A549 (cell line): ENCODE measurements around the gene LRRC28.

ENCODE experiments used
- CBX2 ChIP-seq: fragments of 200-600 bp; sonication (generic); IDR thresholded peaks from 2 replicates; pipeline ENCODE4 v1.6.1; 2016; ENCODE audit warnings: low read depth, mild to moderate bottlenecking, borderline replicate concordance
- CHD2 ChIP-seq: fragments of 150-350 bp; IDR thresholded peaks from 2 replicates; pipeline ENCODE4 v1.6.1; 2014; ENCODE audit warnings: low read length; ENCODE audit not compliant: partially characterized antibody
- CTCF ChIP-seq: fragments of >200 bp; sonication (Bioruptor Twin); formaldehyde crosslinking; IDR thresholded peaks from 3 replicates; pipeline ENCODE4 v1.5.1; 2016
- ESRRA ChIP-seq: fragments of 150-350 bp; IDR thresholded peaks from 2 replicates; pipeline ENCODE4 v1.6.1; 2014; ENCODE audit warnings: mild to moderate bottlenecking, low read length, borderline replicate concordance
- FOSL2 ChIP-seq, 2 experiments: fragments of 450-650 bp in 1 of 2; fragments of >200 bp in 1 of 2; sonication (Bioruptor Twin) in 1 of 2; formaldehyde crosslinking; IDR thresholded peaks; 2 replicates each; pipeline versions ENCODE4 v1.5.0 to v1.6.1; 2016 to 2020; ENCODE audit warnings: mild to moderate bottlenecking in 1 of 2, moderate library complexity in 1 of 2
- JUNB ChIP-seq: fragments of >200 bp; sonication (Bioruptor Twin); formaldehyde crosslinking; IDR thresholded peaks from 2 replicates; pipeline ENCODE4 v1.6.1; 2016
- MAZ ChIP-seq: fragments of 150-350 bp; IDR thresholded peaks from 2 replicates; pipeline ENCODE4 v1.6.1; 2014; ENCODE audit warnings: antibody characterized with exemption, low read depth, low read length, borderline replicate concordance
- MYC ChIP-seq: IDR thresholded peaks from 2 replicates; pipeline ENCODE4 v1.6.1; 2012; ENCODE audit warnings: mild to moderate bottlenecking, inconsistent platforms, low read length, improper control_type of control experiment, borderline replicate concordance
- RCOR1 ChIP-seq: fragments of 150-350 bp; IDR thresholded peaks from 2 replicates; pipeline ENCODE4 v1.6.1; 2014; ENCODE audit warnings: antibody characterized with exemption, low read length, low read depth
- TF ChIP-seq, protein P1 (sequence below): IDR thresholded peaks from 2 replicates; pipeline ENCODE4 v1.6.1; 2012

- TF ChIP-seq, protein P1, sequence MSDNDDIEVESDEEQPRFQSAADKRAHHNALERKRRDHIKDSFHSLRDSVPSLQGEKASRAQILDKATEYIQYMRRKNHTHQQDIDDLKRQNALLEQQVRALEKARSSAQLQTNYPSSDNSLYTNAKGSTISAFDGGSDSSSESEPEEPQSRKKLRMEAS, result no peak
- TF ChIP-seq MYC (no peak), FOSL2 (IDR thresholded peaks at IDR 0.05) (no peak), FOSL2 (CRISPR knock-in tag; IDR thresholded peaks at IDR 0.05) (no peak), CTCF (peak; percentile 25; the same call in 1 of the 3 replicates), ESRRA (no peak), CBX2 (no peak), CHD2 (no peak), RCOR1 (no peak), MAZ (no peak), JUNB (no peak)
Observed at GRCh38 chr15:99343881-99344551, 92.7 kb downstream of the LRRC28 start.
